HG03460 (cell line): ENCODE measurements around the gene POM121C.
"Not testable (repeated sequence)": the region's sequence is repeated elsewhere in the genome, so short reads cannot be mapped to it uniquely, and the experiment has no call there.

Experiments
- ATAC-seq: cut with Tn5 transposase; IDR thresholded peaks from one replicate; pipeline ENCODE4 v1.9.1; 2021; ENCODE audit not compliant: unreplicated experiment

The POM121C gene

GRCh38 chr7:75439000-75439399 is 47.1 kb downstream of the POM121C start:
- ATAC-seq, result not testable (repeated sequence)

GRCh38 chr7:75423481-75423880 is 62.6 kb downstream of the POM121C start:
- ATAC-seq, result not testable (repeated sequence)

DNA sequence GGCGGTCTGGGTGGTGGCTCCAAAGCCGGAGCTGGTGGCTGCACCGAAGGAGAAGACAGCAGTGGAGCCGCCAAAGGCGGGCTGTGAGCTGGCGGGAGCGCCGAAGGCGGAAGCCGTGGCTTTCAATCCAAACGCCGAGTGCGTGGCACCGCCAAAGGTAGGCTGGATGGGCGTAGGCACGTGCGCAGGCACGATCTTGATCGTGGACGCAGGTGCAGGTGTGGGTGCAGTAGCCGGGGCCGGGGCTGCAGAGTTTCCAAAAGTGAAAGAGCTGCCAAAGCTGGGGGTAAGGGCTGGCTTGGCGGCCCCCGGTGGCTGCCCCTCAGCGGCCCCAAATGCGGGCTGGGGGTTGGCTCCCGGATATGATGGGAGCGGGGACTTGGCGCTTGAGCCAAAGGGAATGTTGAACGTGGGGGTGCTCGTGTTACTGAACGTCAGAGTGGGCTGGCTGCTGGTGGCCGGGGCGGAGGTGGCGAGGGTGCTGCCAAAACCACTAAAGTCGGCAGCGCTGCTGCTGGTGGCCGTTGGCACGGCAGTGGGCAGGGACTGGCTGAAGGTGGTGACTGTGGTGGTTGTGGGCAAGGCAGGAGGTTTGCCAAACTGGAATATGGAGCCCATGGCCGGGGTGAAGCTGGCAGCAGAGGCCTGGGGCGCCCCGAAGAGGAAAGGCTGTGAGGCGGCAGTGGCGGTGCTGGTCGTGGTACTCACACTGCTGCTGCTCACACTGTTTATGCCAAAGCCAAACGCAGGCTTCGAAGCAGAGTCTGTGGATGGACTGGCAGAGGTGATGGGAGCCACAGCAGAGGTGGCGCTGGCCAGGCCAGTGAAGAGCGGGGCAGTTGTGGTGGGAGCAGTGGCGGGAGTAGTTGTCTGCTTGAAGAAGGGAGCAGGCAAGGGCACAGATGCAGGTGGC is 64.0 kb downstream of the POM121C start:
- ATAC-seq, result not testable (repeated sequence)

- not testable (repeated sequence) for ATAC-seq
Measured at GRCh38 chr7:75420152-75420551, 65.9 kb downstream of the POM121C start.

DNA sequence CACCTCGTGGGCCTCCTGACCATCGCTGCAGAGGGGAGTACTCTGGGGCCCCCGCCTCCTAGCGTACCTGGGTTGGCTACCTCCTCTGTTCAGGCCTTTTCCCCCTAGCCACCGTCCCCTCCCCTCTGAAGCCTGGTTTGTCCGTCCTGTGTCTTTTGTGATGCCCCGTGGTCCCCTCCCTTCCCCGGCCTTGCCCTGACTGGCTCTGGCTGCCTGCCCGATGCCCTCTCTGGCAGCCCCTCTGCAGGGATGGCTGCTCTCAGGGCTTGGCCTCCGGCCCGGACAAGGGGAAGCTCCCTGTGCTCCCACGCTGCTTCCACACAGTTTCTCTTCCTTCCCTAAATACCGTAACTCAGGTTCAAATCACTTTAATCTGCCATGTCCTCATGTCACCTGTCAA is 66.4 kb downstream of the POM121C start:
- not testable (repeated sequence) for ATAC-seq

DNA sequence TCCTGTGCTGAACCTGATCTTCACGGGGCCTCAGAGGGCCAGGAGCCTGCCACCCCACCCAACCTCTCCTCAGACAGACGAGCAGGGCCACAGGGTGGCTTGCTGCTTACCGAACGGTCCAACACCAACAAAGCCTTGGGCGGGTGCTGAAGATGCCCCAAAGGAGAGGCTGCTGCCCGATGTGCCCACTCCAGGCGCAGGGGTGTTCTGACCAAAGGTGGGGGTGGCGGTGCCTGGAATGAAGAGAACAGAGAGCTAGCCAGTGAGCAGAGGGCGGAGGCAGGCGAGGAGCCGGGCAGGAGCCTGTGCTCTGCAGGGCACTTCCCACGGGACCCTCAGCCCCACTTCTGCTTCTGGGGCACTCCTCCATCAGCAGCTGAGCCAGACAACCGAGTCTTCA is 66.9 kb downstream of the POM121C start:
- ATAC-seq, result not testable (repeated sequence)

- not testable (repeated sequence) for ATAC-seq
Measured at GRCh38 chr7:75418292-75418858, 67.7 kb downstream of the POM121C start.

DNA sequence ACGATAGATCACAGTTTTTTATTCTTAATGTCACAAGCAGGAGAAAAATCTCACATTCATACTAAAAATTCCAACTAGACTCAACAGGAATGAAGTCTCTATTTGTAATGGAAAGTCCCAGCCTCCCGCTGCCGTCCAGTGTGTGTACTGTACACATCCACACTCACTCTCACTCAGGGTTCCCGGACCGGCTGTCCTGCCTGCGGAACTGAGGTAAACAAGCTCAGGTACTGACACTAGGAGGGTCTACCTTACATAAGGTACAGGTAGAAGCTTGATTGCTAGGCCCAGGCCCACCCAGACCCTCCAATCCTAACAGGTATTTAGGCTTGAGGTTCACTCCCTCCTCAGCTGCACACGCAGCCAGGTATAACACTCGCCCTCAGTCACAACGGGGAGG is 69.3 kb downstream of the POM121C start:
- not testable (repeated sequence) for ATAC-seq

DNA sequence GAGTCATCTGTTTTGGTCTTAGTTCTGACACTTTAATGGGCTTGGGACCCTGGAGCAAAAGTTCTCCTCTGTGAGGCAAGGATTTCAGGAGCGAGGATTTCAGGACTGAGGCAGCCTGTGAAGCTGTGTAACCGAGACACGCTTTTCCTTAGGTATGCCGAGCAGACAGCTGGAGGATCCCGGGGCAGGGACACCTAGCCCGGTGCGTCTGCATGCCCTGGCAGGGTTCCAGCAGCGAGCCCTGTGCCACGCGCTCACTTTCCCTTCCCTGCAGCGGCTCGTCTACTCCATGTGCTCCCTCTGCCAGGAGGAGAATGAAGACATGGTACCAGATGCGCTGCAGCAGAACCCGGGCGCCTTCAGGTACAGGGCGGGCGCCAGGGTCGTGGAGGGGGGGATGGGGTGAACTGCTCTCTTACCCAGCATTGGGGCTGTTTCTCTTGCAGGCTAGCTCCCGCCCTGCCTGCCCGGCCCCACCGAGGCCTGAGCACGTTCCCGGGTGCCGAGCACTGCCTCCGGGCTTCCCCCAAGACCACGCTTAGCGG is 70.2 kb downstream of the POM121C start:
- not testable (repeated sequence) for ATAC-seq

DNA sequence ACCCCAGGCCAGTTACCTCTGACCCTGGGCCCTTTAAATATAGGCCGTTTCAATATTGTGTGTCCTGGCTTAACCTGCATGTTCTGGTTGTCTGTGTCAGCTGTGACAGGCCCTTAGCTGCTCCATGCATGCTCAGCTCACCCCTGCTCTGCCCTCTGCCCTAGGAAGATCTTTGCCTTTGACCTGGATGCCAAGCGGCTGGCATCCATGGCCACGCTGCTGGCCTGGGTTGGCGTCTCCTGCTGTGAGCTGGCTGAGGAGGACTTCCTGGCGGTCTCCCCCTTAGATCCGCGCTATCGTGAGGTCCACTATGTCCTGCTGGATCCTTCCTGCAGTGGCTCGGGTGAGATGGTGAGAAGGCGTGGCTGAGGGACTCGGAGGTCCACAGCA is 70.7 kb downstream of the POM121C start:
- not testable (repeated sequence) for ATAC-seq

- ATAC-seq, result not testable (repeated sequence)
Measured at GRCh38 chr7:75414708-75415427, 71.2 kb downstream of the POM121C start.

DNA sequence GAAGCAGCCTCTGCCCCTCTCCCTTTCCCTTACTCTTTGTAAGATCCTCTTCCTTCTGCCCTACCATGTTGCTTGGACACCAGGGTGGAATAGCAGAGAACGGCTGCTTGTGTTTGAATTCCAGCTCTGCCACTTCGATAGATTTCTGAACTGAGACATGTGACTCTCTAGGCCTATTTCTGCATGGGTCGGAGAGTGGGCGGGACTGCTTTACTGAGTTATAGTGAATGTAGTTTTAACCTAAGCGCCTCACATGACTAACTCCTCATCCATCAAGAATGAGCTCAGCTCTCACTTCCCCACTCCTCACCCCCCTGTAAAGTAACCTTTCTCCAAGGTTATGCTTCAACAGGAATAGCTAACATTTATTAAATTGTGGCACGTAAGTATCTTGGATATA is 71.9 kb downstream of the POM121C start:
- ATAC-seq, result not testable (repeated sequence)

GRCh38 chr7:75410823-75411173 is 75.3 kb downstream of the POM121C start:
- ATAC-seq, result peak; percentile 10

- peak; percentile 86 for ATAC-seq
Measured at GRCh38 chr7:75409880-75410822, 75.9 kb downstream of the POM121C start.

DNA sequence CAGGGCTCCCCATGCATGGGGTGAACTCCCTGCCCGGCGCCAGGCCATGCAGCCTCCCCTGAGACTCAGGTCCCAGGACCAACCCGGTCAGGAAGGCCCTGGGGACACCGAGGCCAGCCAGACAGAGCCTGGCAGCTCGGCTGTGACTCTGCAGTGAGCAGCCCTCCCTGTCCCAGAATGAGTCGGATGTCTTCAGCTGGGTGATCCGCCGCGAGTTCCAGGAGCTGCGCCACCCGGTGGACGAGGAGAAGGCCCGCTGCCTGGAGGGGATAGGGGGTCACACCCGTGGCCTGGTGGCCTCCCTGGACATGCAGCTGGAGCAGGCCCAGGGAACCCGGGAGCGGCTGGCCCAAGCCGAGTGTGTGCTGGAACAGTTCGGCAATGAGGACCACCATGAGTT is 81.4 kb downstream of the POM121C start:
- ATAC-seq, result not testable (repeated sequence)

DNA sequence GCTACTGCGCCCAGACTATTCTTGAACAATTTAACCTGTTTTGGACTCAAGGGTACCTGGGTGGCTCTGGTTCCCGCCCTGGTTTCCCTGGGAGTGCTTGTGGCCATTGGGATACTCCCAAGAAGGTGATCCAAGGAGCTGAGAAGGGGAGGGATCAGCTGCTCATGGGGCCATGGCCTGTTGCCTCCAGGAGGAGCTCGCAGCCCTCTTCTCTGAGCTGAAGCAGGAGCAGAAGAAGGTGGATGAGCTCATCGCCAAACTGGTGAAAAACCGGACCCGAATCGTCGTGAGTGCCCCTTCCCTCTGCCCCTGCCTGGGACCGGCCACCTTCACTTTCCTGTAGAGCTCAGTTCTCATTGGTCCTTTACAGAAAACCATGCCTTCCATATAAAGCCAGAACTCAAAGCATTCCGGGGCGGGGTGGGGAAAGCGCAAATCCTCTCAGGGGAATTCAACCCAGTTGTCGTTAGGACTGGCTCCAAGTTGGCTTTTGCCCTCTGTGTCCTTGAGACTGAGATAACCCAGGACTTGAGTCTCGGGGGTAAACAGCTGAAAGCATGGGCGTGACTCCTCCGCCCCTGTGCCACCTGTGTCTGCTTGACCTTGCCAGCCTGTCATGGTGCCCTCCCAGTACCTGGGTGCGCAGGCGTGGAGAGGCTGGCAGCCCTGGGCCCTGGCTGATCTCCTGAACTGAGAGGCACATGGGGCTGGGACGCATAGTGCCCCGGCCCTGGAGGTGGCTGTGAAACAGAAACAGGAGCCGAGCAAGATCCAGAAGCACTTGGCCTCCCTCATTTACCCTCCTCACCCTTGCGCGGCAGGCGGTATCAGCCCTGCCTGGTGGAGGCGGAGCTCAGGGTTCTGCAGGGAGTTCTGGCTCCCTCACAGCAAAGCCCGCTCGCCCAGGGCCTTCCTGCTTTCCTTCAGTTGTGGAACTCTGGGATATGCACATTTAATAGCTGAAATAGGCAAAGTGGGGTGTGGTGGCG is 82.3 kb downstream of the POM121C start:
- ATAC-seq, result not testable (repeated sequence)

DNA sequence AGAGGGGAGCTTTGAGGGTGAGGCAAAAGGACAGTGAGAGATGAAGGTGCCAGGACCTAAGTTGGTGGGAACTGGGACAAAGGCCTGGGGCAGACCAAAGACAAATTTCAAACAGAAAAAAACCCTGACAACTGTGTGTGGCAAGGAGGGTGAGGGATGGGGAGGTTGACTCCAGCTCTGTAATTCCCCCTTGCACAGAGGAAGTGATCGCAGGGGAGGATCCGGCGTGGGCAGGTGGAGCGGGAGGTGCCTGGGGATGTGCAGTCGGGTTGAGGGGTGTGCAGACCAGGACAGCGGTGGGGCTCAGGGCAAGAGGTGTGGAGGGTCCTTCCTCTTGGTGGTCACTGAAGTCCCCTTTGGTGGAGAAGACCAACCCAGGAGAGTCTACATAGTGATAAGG is 85.5 kb downstream of the POM121C start:
- ATAC-seq, result not testable (repeated sequence)

DNA sequence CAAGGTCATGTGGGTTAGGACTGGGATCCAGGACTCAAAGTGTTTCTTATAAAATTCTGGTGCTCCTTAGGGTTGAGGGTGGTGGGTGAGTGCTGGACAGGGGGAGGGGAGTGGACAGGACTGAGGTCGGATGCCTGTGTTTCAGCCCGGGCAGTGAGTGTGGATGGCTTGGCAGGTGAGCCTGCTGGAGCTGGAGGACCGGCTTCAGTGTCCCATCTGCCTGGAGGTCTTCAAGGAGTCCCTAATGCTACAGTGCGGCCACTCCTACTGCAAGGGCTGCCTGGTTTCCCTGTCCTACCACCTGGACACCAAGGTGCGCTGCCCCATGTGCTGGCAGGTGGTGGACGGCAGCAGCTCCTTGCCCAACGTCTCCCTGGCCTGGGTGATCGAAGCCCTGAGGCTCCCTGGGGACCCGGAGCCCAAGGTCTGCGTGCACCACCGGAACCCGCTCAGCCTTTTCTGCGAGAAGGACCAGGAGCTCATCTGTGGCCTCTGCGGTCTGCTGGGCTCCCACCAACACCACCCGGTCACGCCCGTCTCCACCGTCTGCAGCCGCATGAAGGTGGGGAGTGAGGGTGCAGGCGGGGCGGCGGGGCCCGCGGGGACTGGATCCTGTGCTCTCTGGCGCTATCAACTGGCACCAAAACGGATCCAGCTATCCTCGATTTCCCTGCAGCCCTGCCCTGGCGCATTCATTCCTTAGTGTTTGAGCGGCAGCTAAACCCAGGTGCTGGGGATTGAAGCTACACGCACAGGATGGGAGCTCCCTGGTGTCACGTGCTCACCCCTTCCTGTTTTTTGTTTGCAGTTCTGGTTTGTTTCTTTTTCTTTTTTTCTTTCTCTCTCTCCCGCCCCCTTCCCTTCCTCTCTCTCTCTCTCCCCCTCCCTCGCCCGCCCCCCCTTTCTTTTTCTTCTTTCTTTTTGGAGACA is 87.1 kb downstream of the POM121C start:
- ATAC-seq, result peak; percentile 53
